Measurements from ENCODE around the gene ARHGAP26.

- TF ChIP-seq CTCF (IDR thresholded peaks at IDR 0.05 in 8 of 11, conservative IDR thresholded peaks at IDR 0.05 in 3 of 11) (no peak), POLR2AphosphoS5 (IDR thresholded peaks at IDR 0.05) (no peak)
Observed at GRCh38 chr5:143248822-143249579, 478.8 kb downstream of the ARHGAP26 start.
